HG03196 (cell line): ENCODE results near the gene ZNF575.
"Not testable (repeated sequence)": the region's sequence is repeated elsewhere in the genome, so short reads cannot be mapped to it uniquely, and the experiment has no call there.

Source experiments
- ATAC-seq: cut with Tn5 transposase; IDR thresholded peaks from one replicate; pipeline ENCODE4 v1.9.1; 2021; ENCODE audit not compliant: unreplicated experiment

The ZNF575 gene

DNA sequence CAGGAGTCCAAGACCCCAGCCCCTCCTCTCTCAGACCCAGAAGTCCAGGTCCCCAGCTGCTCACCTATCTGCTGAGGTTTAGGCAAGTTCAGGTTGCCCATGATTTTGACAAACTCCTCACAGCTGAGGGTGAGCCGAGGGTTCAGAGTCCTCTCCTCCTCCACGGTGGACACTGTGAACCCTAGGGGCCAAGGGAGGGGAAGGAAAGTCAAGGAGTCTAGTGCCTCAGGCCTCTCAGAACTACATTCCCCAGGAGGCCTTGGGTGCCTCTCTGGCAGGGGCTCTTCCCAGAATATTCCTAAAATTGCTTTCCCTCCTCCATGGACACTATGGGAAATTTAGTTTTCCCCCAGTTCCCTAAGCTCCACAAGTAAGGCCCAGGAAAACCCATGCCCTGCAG, 25.1 kb upstream of the ZNF575 start:
- no peak for ATAC-seq

DNA sequence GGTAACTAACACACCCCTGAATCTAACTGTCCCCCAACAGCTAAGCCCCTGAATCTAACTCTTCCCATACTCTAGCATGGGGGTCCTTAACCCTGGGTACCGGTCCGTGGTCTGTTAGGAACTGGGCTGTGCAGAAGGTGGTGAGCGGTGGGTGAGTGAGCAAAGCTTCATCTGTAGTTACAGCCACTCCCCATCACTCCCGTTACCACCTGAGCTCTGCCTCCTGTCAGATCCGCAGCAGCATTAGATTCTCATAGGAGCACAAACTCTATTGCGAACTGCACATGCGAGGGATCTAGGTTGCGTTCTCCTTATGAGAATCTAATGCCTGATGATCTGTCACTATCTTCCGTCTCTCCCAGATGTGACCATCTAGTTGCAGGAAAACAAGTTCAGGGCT, 22.3 kb upstream of the ZNF575 start:
- no peak for ATAC-seq

GRCh38 chr19:43511324-43511723, 21.7 kb upstream of the ZNF575 start:
- no peak for ATAC-seq

DNA sequence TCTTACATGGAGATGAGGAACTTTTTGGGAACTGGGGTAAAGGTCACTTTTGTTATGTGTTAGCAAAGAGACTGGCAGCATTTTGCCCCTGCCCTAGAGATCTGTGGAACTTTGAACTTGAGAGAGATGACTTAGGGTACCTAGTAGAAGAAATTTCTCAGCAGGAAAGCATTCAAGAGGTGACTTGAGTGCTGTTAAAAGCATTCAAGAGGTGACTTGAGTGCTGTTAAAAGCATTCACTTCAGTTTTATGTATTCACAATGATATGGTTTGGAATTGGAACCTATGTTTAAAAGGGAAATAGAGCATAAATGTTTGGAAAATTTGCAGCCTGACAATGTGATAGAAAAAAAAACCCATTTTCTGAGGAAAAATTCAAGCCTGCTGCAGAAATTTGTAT, 20.6 kb upstream of the ZNF575 start:
- ATAC-seq, result not testable (repeated sequence)

GRCh38 chr19:43518051-43518450, 14.9 kb upstream of the ZNF575 start:
- ATAC-seq, result no peak

DNA sequence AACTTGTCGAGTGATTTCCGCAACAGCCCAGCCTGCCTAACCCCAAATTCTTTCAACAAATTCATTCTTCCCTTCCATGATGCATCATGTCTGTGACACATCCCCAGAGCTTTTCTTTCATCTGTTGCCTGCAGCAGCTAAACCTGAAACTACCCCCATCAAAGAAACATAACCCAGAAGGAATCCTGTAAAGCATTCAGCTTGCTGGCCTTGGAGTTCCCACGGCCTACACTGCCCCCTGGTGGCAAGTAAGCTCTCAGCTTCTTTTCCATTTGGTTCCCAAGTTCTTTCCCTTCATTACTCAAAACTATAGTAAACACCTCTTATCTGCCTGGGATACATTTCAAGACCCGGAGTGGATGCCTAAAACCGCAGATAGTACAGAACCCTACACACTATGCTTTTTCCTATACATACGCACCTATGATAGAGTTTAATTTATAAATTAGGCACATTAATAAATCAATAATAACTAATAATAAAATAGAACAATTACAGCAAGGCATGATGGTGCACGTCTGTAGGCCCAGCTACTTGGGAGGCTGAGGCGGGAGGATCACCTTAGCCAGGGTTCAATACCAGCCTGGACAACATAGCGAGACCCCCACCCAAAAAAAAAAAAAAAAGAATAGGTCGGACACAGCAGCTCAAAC, 13.4 kb upstream of the ZNF575 start:
- ATAC-seq, result no peak

DNA sequence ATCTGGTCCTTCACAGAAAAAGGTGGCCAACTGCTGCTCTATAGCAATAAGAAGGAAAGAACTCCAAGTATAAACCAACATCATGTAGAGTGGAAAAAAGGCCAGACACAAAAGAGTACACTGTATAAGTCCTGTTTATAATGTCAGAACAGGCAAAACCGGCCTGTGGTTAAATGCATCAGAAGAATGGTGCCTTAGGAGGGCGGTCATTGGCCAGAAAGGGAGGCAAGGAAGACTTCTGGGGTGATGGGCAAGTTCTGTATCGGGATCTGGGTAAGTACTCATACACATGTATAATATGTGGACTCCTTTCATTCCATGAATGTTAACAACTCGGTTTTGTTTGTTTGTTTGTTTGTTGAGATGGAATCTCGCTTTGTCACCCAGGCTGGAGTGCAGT, 10.1 kb upstream of the ZNF575 start:
- ATAC-seq, result no peak

DNA sequence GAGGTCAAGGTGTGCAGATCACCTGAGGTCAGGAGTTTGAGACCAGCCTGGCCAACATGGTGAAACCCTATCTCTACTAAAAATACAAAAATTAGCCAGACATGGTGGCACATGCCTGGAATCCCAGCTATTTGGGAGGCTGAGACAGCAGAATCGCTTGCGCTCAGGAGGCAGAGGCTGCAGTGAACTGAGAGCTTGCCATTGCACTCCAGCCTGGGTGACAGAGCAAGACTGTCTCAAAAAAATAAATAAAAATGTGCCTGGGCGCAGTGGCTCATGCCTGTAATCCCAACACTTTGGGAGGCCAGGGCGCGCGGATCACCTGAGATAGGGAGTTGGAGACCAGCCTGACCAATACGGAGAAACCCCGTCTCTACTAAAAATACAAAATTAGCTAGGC, 9.3 kb upstream of the ZNF575 start:
- not testable (repeated sequence) for ATAC-seq

- ATAC-seq, result no peak
These were observed 7.8 kb upstream of the ZNF575 start for GRCh38 chr19:43524922-43525835.

DNA sequence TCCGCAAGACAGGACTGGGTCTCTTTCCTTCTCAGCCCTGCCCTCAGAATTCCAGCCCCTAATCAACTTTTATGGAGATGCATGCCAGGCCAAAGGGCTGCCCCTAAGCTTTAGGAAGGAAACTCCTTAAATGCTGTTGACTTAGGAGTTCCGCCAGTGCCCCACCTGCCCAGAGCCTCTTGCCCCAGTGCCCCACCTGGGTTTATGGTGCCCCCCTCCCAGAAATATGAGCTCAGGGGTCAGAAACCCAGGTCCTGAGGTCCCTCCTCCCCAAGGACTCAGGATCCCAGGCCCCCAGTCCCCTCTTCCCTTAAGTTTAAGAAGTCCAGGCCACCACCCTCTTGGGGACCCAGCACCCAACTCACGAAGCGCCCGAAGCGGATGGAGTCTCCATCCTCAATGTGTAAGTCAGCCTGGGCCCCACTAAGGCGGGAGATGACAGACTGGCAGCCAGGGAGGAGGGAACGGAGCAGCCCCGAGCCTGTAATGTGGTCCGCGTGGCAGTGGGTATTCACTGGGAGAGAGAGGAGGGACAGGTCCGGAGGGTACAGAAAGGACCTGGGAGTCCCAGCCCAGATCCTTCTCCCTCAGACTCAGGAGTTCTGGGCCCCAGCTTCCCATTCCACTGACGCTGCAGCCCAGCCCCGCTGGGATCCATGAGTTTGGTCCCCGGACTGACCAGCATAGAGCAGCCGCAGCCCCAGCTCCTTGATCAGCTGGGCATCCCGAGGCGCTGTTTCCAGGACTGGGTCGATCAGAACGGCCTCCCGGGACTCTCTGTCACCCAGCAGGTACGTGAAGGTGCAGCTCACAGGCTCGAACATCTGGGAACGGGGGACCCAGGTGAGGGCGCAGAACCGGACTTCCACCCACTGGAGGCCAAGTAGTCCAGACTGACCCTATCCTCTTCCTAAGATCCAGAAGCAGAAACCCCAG, 6.9 kb upstream of the ZNF575 start:
- ATAC-seq, result no peak

DNA sequence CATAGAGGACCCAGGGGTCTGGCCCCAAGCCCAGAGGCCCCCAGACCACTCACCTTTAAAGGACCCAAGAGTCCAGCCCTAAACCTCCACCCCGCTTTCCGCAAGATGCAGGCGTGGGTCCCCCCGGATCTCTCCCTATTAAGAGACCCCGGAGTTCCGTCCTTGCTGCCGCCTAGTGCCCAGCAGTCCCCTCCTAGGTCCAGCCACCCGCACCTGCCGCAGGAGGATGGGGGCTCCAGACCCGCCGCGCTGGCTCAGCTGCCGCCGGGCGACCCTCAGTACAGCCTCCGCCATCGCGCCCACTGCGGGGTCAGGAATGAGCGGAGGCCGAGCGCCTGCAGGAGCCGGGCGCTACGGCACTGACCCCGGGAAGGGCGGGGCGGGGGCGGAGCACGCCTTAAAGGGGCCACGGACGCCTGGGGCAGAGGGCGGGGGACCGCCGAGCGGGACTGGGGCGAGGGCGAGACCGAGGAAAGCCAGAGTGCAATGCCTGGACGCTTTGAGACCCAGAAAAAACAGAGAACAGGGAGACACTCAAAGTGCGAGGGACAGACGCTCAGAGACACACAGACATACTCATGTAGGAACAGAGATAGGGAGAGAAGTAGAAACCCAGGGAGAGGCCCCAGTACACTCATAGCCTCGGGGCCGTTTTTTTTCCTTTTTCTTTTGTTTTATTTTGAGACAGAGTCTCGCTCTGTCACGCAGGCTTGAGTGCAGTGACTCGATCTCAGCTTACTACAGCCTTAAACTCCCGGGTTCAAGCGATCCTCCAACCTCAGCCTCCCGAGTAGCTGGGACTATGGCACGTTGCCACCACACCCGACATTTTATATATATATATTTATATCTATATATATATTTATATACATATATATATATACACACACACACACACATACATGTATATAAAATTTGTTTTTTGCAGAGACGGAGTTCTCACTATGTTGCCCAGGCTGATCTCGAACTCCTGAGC, 5.8 kb upstream of the ZNF575 start, which contains the start of gene ETHE1:
Gene ETHE1, minus strand, starts transcription at position 318 of the 976 bp plus-strand sequence. Its CDS starts 24 bp downstream, at position 294.
- peak; percentile 66 for ATAC-seq

GRCh38 chr19:43527860-43528622, 4.9 kb upstream of the ZNF575 start:
- ATAC-seq, result no peak

DNA sequence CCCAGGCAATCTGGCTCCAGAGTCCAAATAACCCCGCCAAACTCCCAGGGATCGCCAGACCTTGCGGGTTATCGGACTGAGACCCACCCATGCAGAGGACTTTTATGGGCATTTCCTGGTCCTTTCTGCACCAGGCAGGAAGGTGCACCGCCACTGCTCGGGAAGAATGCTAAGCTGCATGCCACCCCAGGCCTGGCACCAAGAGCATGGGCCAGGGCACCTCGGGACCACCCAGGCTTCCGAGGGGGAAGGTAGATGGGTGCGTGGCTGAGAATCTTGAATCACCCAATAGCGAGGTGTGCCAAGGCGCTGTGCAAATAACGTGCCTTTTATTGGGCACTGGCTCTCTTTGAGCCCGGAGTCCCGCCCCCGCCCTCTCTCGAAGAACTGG, 422 bp upstream of the ZNF575 start:
- no peak for ATAC-seq

GRCh38 chr19:43533546-43534304, 737 bp downstream of the ZNF575 start:
- ATAC-seq, result peak; percentile 52

DNA sequence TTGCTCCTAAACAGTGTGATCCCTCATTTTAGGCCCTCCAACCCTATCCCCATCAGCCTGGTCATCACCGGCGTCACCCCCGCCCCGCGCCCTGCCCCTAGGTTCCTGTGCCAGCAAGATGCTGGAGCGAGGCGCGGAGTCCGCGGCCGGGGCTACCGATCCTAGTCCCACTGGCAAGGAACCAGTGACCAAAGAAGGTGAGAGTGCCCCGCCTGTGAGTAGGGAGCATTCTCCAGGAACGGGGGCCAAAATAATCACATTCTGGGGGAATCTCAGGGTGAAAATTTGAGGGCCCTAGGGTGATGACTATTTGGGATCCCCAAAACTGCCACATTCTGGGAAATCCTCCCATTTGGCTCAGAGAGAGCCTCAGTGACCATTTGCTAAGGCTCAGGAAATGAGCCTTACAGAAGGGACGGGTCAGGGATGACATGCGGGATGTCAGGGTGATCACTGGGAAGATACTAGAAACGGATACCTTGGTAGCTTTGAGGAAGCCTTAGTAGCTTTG, 1.4 kb downstream of the ZNF575 start:
- ATAC-seq, result no peak

DNA sequence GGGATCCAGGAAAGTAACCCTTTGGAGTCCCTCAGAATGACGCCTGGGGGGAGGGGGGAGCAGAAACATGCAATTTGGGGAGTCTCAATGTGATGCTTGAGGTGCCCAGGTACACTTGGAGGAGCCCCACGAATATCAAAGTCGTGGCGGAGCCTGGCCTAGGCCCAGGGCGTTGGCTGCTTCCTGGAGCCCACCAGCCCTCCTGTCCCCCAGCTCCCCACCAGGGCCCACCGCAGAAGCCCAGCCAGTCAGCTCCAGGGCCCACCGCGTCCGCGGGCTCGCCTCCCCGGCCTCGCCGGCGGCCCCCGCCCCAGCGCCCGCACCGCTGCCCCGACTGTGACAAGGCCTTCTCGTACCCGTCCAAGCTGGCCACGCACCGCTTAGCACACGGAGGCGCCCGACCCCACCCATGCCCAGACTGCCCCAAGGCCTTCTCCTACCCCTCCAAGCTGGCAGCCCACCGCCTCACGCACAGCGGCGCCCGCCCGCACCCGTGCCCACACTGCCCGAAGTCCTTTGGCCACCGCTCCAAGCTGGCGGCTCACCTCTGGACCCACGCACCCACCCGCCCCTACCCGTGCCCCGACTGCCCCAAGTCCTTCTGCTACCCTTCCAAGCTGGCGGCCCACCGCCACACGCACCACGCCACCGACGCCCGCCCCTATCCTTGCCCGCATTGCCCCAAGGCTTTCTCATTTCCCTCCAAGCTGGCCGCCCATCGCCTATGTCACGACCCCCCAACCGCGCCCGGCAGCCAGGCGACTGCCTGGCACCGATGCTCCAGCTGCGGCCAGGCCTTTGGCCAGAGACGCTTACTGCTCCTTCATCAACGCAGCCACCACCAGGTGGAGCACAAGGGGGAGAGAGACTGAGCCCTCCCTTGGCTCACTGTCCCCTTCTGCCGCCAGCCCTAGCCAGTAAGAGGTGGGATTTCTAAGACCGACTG, 2.1 kb downstream of the ZNF575 start:
- no peak for ATAC-seq

DNA sequence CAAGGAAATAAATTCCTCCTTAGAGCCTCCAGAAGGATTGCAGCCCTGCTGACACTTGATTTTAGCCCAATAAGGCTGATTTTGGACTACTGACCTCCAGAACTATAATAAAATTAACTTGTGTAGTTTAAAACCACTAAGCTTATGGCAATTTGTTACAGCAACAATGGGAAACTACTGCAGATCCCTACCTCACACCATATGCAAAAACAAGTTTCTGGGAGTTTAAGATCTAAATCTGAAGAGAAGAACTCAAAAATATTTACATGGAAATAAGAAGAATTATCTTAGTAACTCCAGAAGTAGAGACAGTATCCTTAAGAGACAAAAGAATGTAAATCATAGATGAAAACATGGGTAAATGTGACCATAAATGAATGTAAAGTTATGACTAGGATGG, 5.9 kb downstream of the ZNF575 start:
- ATAC-seq, result no peak
